Measurements from ENCODE around the gene IRX4.

The IRX4 gene

GRCh38 chr5:1892685-1893445 is 10.1 kb upstream of the IRX4 start:
- H3K4me3 ChIP-seq (ENCODE audit: low read depth, low read length) = no peak overlapping the region
- H3K36me3 ChIP-seq (replicated peaks) = no peaks in the 10 kb centered on the region
- no peak for DNase-seq
- TF ChIP-seq CTCF (IDR thresholded peaks at IDR 0.05; ENCODE audit: low read depth, low read length, missing control alignments) = no peak
- no peak overlapping the region for H3K27ac ChIP-seq
- in situ Hi-C loops (cut with HindIII; ENCODE audit: low pct_ligation_motif_present, low sequenced_read_pairs) = no loop called here
- peaks cover 16% of the 10 kb centered on the region for H3K27me3 ChIP-seq (replicated peaks)

GRCh38 chr5:1892211-1892610 is 9.5 kb upstream of the IRX4 start:
- in situ Hi-C loops (cut with HindIII; ENCODE audit: low pct_ligation_motif_present, low sequenced_read_pairs) = no loop called here
- H3K4me3 ChIP-seq (ENCODE audit: low read depth, low read length) = no peak overlapping the region
- H3K27me3 ChIP-seq (replicated peaks) = peaks cover 23% of the 10 kb centered on the region
- no peak for DNase-seq
- H3K36me3 ChIP-seq (replicated peaks) = no peaks in the 10 kb centered on the region
- TF ChIP-seq CTCF (IDR thresholded peaks at IDR 0.05; ENCODE audit: low read depth, low read length, missing control alignments) = no peak
- H3K27ac ChIP-seq = no peak overlapping the region

GRCh38 chr5:1891391-1891790 is 8.7 kb upstream of the IRX4 start:
- Histone ChIP-seq H3K4me3 (ENCODE audit: low read depth, low read length) (no peak overlapping the region), H3K36me3 (replicated peaks) (no peaks in the 10 kb centered on the region), H3K27ac (no peak overlapping the region), H3K27me3 (replicated peaks) (peaks cover 29% of the 10 kb centered on the region)
- DNase-seq = no peak
- in situ Hi-C loops (cut with HindIII; ENCODE audit: low pct_ligation_motif_present, low sequenced_read_pairs) = no loop called here
- no peak for TF ChIP-seq CTCF (IDR thresholded peaks at IDR 0.05; ENCODE audit: low read depth, low read length, missing control alignments)

GRCh38 chr5:1890296-1890695 is 7.6 kb upstream of the IRX4 start:
- Histone ChIP-seq H3K27me3 (replicated peaks) (peaks cover 40% of the 10 kb centered on the region), H3K27ac (no peak overlapping the region), H3K4me3 (ENCODE audit: low read depth, low read length) (no peak overlapping the region), H3K36me3 (replicated peaks) (no peaks in the 10 kb centered on the region)
- no peak for DNase-seq
- in situ Hi-C loops (cut with HindIII; ENCODE audit: low pct_ligation_motif_present, low sequenced_read_pairs) = no loop called here
- TF ChIP-seq CTCF (IDR thresholded peaks at IDR 0.05; ENCODE audit: low read depth, low read length, missing control alignments) = no peak

- no peak overlapping the region for H3K27ac ChIP-seq
- no peak for DNase-seq
- H3K36me3 ChIP-seq (replicated peaks) = no peaks in the 10 kb centered on the region
- H3K4me3 ChIP-seq (ENCODE audit: low read depth, low read length) = no peak overlapping the region
- in situ Hi-C loops (cut with HindIII; ENCODE audit: low pct_ligation_motif_present, low sequenced_read_pairs) = no loop called here
- no peak for TF ChIP-seq CTCF (IDR thresholded peaks at IDR 0.05; ENCODE audit: low read depth, low read length, missing control alignments)
- H3K27me3 ChIP-seq (replicated peaks) = peaks cover 46% of the 10 kb centered on the region
Measured at GRCh38 chr5:1889321-1890065, 6.8 kb upstream of the IRX4 start.
